Fibroblast of the conjunctiva (primary cell): ENCODE results near the gene SBNO2.

Source experiments
- DNase-seq: peaks from one replicate; pipeline ENCODE4 v3.0.0-alpha.2; 2010; ENCODE audit warnings: low read depth

The SBNO2 gene

GRCh38 chr19:1153891-1154730 lies 20.0 kb downstream of the SBNO2 start:
- DNase-seq, result no peak

- no peak for DNase-seq
These were observed 22.0 kb downstream of the SBNO2 start for GRCh38 chr19:1151917-1152587.

GRCh38 chr19:1151037-1151724 lies 22.9 kb downstream of the SBNO2 start:
- no peak for DNase-seq

GRCh38 chr19:1150333-1151036 lies 23.6 kb downstream of the SBNO2 start:
- DNase-seq, result no peak

- no peak for DNase-seq
These were observed 24.6 kb downstream of the SBNO2 start for GRCh38 chr19:1149259-1150045.

- no peak for DNase-seq
These were observed 26.0 kb downstream of the SBNO2 start for GRCh38 chr19:1147934-1148549.

GRCh38 chr19:1146858-1147780 lies 26.9 kb downstream of the SBNO2 start:
- DNase-seq, result no peak

- no peak for DNase-seq
These were observed 27.7 kb downstream of the SBNO2 start for GRCh38 chr19:1146412-1146699.

- no peak for DNase-seq
These were observed 28.2 kb downstream of the SBNO2 start for GRCh38 chr19:1145635-1146411.

- DNase-seq, result no peak
These were observed 29.3 kb downstream of the SBNO2 start for GRCh38 chr19:1144741-1145140.

GRCh38 chr19:1143828-1144399 lies 30.2 kb downstream of the SBNO2 start:
- no peak for DNase-seq

GRCh38 chr19:1141944-1142343 lies 32.1 kb downstream of the SBNO2 start:
- no peak for DNase-seq

GRCh38 chr19:1140272-1141027 lies 33.6 kb downstream of the SBNO2 start:
- DNase-seq, result no peak

GRCh38 chr19:1139126-1139525 lies 34.9 kb downstream of the SBNO2 start:
- no peak for DNase-seq

GRCh38 chr19:1138121-1138520 lies 35.9 kb downstream of the SBNO2 start:
- DNase-seq, result no peak

GRCh38 chr19:1136621-1137317 lies 37.3 kb downstream of the SBNO2 start:
- no peak for DNase-seq

GRCh38 chr19:1136201-1136600 lies 37.9 kb downstream of the SBNO2 start:
- no peak for DNase-seq

GRCh38 chr19:1135454-1135853 lies 38.6 kb downstream of the SBNO2 start:
- no peak for DNase-seq
